Cardiac fibroblast (primary cell): ENCODE data around the gene OR8B3.

Experiments
- DNase-seq, 2 donors: peaks; one replicate each; pipeline versions ENCODE4 v3.0.0 to v3.0.0-alpha.2; 2010; ENCODE audit warnings: low read depth in 2 of 2
- H3K4me3 ChIP-seq, 2 donors: replicated peaks in 1 of 2; 1 replicate in 1 of 2; 2 replicates in 1 of 2; pipeline ENCODE4 v1.5.1; 2011; ENCODE audit warnings: low read depth in 2 of 2, low read length in 2 of 2, mild to moderate bottlenecking in 2 of 2, moderate library complexity in 1 of 2
- CTCF ChIP-seq: IDR thresholded peaks from one replicate; pipeline ENCODE4 v1.5.1; 2011; ENCODE audit warnings: low read depth, mild to moderate bottlenecking, low read length, inconsistent platforms

The OR8B3 gene

GRCh38 chr11:124441081-124441480 lies 42.3 kb upstream of the OR8B3 start:
- no peak for TF ChIP-seq CTCF

GRCh38 chr11:124440608-124441007 lies 41.8 kb upstream of the OR8B3 start:
- no peak for TF ChIP-seq CTCF

More at GRCh38 chr11:124441081-124441480, 42.3 kb upstream of the OR8B3 start:
- no peak for DNase-seq
- no peak overlapping the region for H3K4me3 ChIP-seq

GRCh38 chr11:124434699-124435098 lies 35.9 kb upstream of the OR8B3 start:
- no peak overlapping the region for H3K4me3 ChIP-seq
- no peak for TF ChIP-seq CTCF
- DNase-seq = no peak

More at GRCh38 chr11:124440608-124441007, 41.8 kb upstream of the OR8B3 start:
- H3K4me3 ChIP-seq = no peak overlapping the region
- DNase-seq = no peak

- TF ChIP-seq CTCF = no peak
- H3K4me3 ChIP-seq = no peak overlapping the region
- no peak for DNase-seq
These were observed 30.8 kb upstream of the OR8B3 start for GRCh38 chr11:124429599-124429998.

- no peak for TF ChIP-seq CTCF
- DNase-seq = no peak
- no peak within 1 kb of the TSS for H3K4me3 ChIP-seq
These were observed 25.6 kb upstream of the OR8B3 start, which contains the start of gene OR8B4 for GRCh38 chr11:124424384-124424921. OR8B4 (minus strand) TSS chr11:124424871; CDS start chr11:124424871, 0 bp downstream.

- TF ChIP-seq CTCF = no peak
- no peak for DNase-seq
These were observed 22.2 kb upstream of the OR8B3 start for GRCh38 chr11:124421043-124421442.

More at GRCh38 chr11:124421043-124421442, 22.2 kb upstream of the OR8B3 start:
- H3K4me3 ChIP-seq = no peak overlapping the region
